Measurements from ENCODE around the gene KDM4F.
"Not testable (repeated sequence)": the region's sequence is repeated elsewhere in the genome, so short reads cannot be mapped to it uniquely, and the experiment has no call there.

Gene KDM4F

DNA sequence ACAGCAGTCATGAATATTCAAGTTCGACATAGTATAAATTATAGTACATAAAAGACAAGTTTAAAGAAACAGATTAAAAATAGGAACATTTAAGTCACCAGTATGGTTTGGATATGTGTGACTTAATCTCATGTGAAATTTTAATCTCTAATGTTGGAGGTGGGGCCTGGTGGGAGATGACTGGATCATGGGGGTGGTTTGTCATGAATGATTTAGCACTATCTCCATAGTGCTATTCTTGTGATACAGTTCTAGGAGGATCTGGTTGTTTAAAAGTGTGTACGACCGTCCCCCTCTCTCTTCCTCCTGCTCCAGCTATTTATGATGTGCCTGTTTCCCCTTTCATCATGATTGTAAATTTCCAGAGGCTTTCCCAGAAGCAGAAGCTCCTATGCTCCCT, 20.9 kb upstream of the KDM4F start:
- no peaks in the 10 kb centered on the region for H3K36me3 ChIP-seq (ENCODE audit: control insufficient read depth in 2 of 2, insufficient read depth in 1 of 2, low read length in 2 of 2)
- H3K4me3 ChIP-seq (ENCODE audit: low read depth, low read length): no peak overlapping the region
- no peak overlapping the region for H3K27ac ChIP-seq (ENCODE audit: extremely low read depth, low read depth, low read length)
- ChIA-PET POLR2A (no interaction called here), CTCF (no interaction called here)
- TF ChIP-seq ZNF416 (tag by site-specific recombination; IDR thresholded peaks at IDR 0.05) (no peak), ZNF335 (tag by site-specific recombination; conservative IDR thresholded peaks at IDR 0.05) (no peak), ZFP69B (tag by site-specific recombination; IDR thresholded peaks at IDR 0.05) (no peak), ZNF529 (tag by site-specific recombination; IDR thresholded peaks at IDR 0.05; ENCODE audit: insufficient replicate concordance) (no peak), IKZF3 (tag by site-specific recombination; IDR thresholded peaks at IDR 0.05) (no peak), ZNF175 (tag by site-specific recombination; IDR thresholded peaks at IDR 0.05) (no peak), ZNF660 (tag by site-specific recombination; IDR thresholded peaks at IDR 0.05) (no peak)
- no peaks in the 10 kb centered on the region for H3K4me1 ChIP-seq (ENCODE audit: control insufficient read depth, insufficient read depth, low read length)
- no peaks in the 10 kb centered on the region for H3K9me3 ChIP-seq (ENCODE audit: control insufficient read depth, insufficient read depth, low read depth, low read length)

GRCh38 chr11:95033051-95033450, 16.2 kb upstream of the KDM4F start:
- ChIA-PET CTCF (no interaction called here), POLR2A (no interaction called here)
- TF ChIP-seq ZBTB48 (tag by site-specific recombination; IDR thresholded peaks at IDR 0.05): no peak
- Histone ChIP-seq H3K27ac (ENCODE audit: extremely low read depth, low read depth, low read length) (no peak overlapping the region), H3K36me3 (ENCODE audit: control insufficient read depth in 2 of 2, insufficient read depth in 1 of 2, low read length in 2 of 2) (no peaks in the 10 kb centered on the region), H3K9me3 (ENCODE audit: control insufficient read depth, insufficient read depth, low read depth, low read length) (no peaks in the 10 kb centered on the region), H3K4me3 (ENCODE audit: low read depth, low read length) (no peak overlapping the region), H3K4me1 (ENCODE audit: control insufficient read depth, insufficient read depth, low read length) (no peaks in the 10 kb centered on the region)

DNA sequence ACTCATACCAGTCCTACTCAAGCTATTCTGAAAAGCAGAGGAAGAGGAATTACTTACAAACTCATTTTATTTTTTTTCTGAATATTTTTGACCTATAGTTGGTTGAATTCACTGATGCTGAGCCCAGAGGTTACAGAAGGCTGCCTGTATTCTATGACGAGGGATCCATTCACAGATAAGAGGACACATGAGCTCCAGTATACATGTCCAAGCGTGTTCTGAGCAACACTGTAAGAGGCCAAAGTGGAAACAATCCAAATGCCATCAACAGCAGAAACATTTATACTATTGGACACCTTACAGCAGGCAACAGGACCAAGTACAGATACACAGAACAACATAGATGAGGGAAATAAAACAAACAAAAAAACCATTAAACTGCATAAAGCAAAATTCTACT, 13.9 kb upstream of the KDM4F start:
- POLR2A ChIA-PET: no interaction called here
- no peak overlapping the region for H3K27ac ChIP-seq (ENCODE audit: extremely low read depth, low read depth, low read length)
- no peak overlapping the region for H3K4me3 ChIP-seq (ENCODE audit: low read depth, low read length)
- no peak for TF ChIP-seq ZNF747 (tag by site-specific recombination; IDR thresholded peaks at IDR 0.05)
- TF ChIP-seq YY1 (tag by site-specific recombination; IDR thresholded peaks at IDR 0.05): no peak
- TF ChIP-seq, protein P1, sequence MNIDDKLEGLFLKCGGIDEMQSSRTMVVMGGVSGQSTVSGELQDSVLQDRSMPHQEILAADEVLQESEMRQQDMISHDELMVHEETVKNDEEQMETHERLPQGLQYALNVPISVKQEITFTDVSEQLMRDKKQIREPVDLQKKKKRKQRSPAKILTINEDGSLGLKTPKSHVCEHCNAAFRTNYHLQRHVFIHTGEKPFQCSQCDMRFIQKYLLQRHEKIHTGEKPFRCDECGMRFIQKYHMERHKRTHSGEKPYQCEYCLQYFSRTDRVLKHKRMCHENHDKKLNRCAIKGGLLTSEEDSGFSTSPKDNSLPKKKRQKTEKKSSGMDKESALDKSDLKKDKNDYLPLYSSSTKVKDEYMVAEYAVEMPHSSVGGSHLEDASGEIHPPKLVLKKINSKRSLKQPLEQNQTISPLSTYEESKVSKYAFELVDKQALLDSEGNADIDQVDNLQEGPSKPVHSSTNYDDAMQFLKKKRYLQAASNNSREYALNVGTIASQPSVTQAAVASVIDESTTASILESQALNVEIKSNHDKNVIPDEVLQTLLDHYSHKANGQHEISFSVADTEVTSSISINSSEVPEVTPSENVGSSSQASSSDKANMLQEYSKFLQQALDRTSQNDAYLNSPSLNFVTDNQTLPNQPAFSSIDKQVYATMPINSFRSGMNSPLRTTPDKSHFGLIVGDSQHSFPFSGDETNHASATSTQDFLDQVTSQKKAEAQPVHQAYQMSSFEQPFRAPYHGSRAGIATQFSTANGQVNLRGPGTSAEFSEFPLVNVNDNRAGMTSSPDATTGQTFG (tag by site-specific recombination; IDR thresholded peaks at IDR 0.05; ENCODE audit: borderline replicate concordance): no peak
- no peak for TF ChIP-seq ZNF623 (tag by site-specific recombination; IDR thresholded peaks at IDR 0.05)
- no peak for TF ChIP-seq ZNF366 (tag by site-specific recombination; conservative IDR thresholded peaks at IDR 0.05)
- TF ChIP-seq ZNF132 (tag by site-specific recombination; IDR thresholded peaks at IDR 0.05; ENCODE audit: borderline replicate concordance): no peak
- no peak for TF ChIP-seq ZNF529 (tag by site-specific recombination; IDR thresholded peaks at IDR 0.05; ENCODE audit: insufficient replicate concordance)
- no peak for TF ChIP-seq KLF9 (tag by site-specific recombination; IDR thresholded peaks at IDR 0.05; ENCODE audit: low read depth)
- TF ChIP-seq ZNF555 (tag by site-specific recombination; conservative IDR thresholded peaks at IDR 0.05): no peak
- TF ChIP-seq ZNF202 (tag by site-specific recombination; IDR thresholded peaks at IDR 0.05; ENCODE audit: borderline replicate concordance): no peak
- TF ChIP-seq ZNF274 (IDR thresholded peaks at IDR 0.05; ENCODE audit: low read length): no peak
- TF ChIP-seq ZNF274 (tag by site-specific recombination; IDR thresholded peaks at IDR 0.05; ENCODE audit: borderline replicate concordance): no peak
- no peaks in the 10 kb centered on the region for H3K4me1 ChIP-seq (ENCODE audit: control insufficient read depth, insufficient read depth, low read length)
- H3K9me3 ChIP-seq (ENCODE audit: control insufficient read depth, insufficient read depth, low read depth, low read length): no peaks in the 10 kb centered on the region
- no peaks in the 10 kb centered on the region for H3K36me3 ChIP-seq (ENCODE audit: control insufficient read depth in 2 of 2, insufficient read depth in 1 of 2, low read length in 2 of 2)
- CTCF ChIA-PET: no interaction called here

DNA sequence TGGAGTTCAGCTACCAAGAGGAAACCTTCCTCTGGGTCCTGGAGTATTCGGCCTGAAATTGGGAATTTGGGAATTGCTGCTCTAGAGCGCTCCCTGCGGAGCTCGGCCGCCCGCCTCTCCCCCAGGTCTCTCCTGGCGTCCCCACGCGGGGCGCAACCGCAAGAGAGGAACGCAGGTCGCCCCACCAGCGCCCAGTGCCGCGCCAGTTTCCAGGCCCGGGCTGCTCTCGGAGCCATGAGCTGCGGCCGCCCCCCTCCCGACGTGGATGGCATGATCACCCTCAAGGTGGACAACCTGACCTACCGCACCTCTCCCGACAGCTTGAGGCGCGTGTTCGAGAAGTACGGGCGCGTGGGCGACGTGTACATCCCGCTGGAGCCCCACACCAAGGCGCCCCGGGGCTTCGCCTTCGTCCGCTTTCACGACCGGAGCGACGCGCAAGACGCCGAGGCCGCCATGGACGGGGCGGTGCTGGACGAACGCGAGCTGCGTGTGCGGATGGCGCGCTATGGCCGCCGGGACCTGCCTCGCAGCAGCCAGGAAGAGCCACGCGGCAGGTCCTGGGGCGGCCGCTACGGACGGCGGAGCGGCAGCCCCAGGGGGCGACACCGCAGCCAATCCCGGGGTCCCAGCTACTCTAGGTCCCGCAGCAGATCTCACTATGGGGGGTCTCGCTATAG, 11.7 kb upstream of the KDM4F start:
- CTCF ChIA-PET; H3K4me1 ChIP-seq (ENCODE audit: control insufficient read depth, insufficient read depth, low read length); H3K27ac ChIP-seq (ENCODE audit: extremely low read depth, low read depth, low read length); H3K9me3 ChIP-seq (ENCODE audit: control insufficient read depth, insufficient read depth, low read depth, low read length); H3K4me3 ChIP-seq (ENCODE audit: low read depth, low read length); POLR2A ChIA-PET; H3K36me3 ChIP-seq (ENCODE audit: control insufficient read depth in 2 of 2, insufficient read depth in 1 of 2, low read length in 2 of 2): not testable (repeated sequence)
